GM23248 (cell line): ENCODE measurements around the gene PLCB2. TPM values are rescaled to one million over a fixed set of nuclear protein-coding genes. Genes with fewer than 3 reads are reported as not detected.

Experiments
- DNase-seq: peaks from one replicate; pipeline ENCODE4 v3.0.0-alpha.2; 2015
- H2AFZ ChIP-seq: fragments of 200-600 bp; sonication (generic); 2 replicates; pipeline ENCODE4 v1.6.1; 2016; ENCODE audit warnings: antibody characterized with exemption
- H3F3A ChIP-seq: fragments of 200-600 bp; sonication (generic); 2 replicates; pipeline ENCODE4 v1.6.1; 2016; ENCODE audit warnings: mild to moderate bottlenecking, antibody characterized with exemption, mixed run types; ENCODE audit not compliant: insufficient read depth
- H3K27ac ChIP-seq: fragments of 200-600 bp; sonication (generic); 2 replicates; pipeline ENCODE4 v1.5.1; 2016; ENCODE audit warnings: mild to moderate bottlenecking
- H3K27me3 ChIP-seq: fragments of 200-600 bp; sonication (generic); replicated peaks from 2 replicates; pipeline ENCODE4 v1.6.1; 2016; ENCODE audit warnings: mild to moderate bottlenecking; ENCODE audit not compliant: insufficient read depth
- H3K36me3 ChIP-seq: fragments of 200-600 bp; sonication (generic); 2 replicates; pipeline ENCODE4 v1.6.1; 2016; ENCODE audit warnings: low read depth, mild to moderate bottlenecking
- H3K4me1 ChIP-seq: fragments of 200-600 bp; sonication (generic); 2 replicates; pipeline ENCODE4 v1.6.1; 2016; ENCODE audit warnings: mild to moderate bottlenecking; ENCODE audit not compliant: insufficient read depth
- H3K4me2 ChIP-seq: fragments of 200-600 bp; sonication (generic); one replicate; pipeline ENCODE4 v1.6.1; 2016; ENCODE audit warnings: mild to moderate bottlenecking; ENCODE audit not compliant: unreplicated experiment
- H3K4me3 ChIP-seq: fragments of 200-600 bp; sonication (generic); 2 replicates; pipeline ENCODE4 v1.5.1; 2016; ENCODE audit warnings: mild to moderate bottlenecking
- H3K79me2 ChIP-seq: fragments of 200-600 bp; sonication (generic); 2 replicates; pipeline ENCODE4 v1.6.1; 2016; ENCODE audit warnings: mild to moderate bottlenecking; ENCODE audit not compliant: insufficient read depth
- H3K9ac ChIP-seq: fragments of 200-600 bp; sonication (generic); 2 replicates; pipeline ENCODE4 v1.6.1; 2016; ENCODE audit warnings: mild to moderate bottlenecking
- H3K9me2 ChIP-seq: fragments of 200-600 bp; sonication (generic); 2 replicates; pipeline ENCODE4 v1.6.1; 2016; ENCODE audit warnings: mixed run types, mild to moderate bottlenecking, moderate library complexity; ENCODE audit not compliant: insufficient read depth
- H3K9me3 ChIP-seq: fragments of 200-600 bp; sonication (generic); one replicate; pipeline ENCODE4 v1.6.1; 2017; ENCODE audit warnings: low read depth
- H4K20me1 ChIP-seq: fragments of 200-600 bp; sonication (generic); 2 replicates; pipeline ENCODE4 v1.6.0; 2016; ENCODE audit not compliant: insufficient read depth
- EZH2 ChIP-seq: fragments of 200-600 bp; sonication (generic); IDR thresholded peaks from 2 replicates; pipeline ENCODE4 v1.6.1; 2018; ENCODE audit warnings: antibody characterized with exemption, mild to moderate bottlenecking; ENCODE audit not compliant: insufficient read depth, poor library complexity, severe bottlenecking
- EZH2phosphoT487 ChIP-seq: fragments of 200-600 bp; sonication (generic); IDR thresholded peaks from 2 replicates; pipeline ENCODE4 v1.6.1; 2018; ENCODE audit warnings: antibody characterized with exemption, moderate library complexity, mild to moderate bottlenecking, low read depth; ENCODE audit not compliant: insufficient read depth
- WGBS, 2 experiments: methylation state at CpG; one replicate each; pipeline ENCODE4 v1.1.6; 2015 to 2017; ENCODE audit warnings: low lambda C conversion rate in 2 of 2, low coverage in 1 of 2; ENCODE audit errors: missing lambda C conversion rate in 2 of 2; 5-methylcytosine and 5-hydroxymethylcytosine counted together
- in situ Hi-C: fragments of 300-500 bp; cut with MboI; formaldehyde crosslinking; loops from 2 replicates; pipeline ENCODE4 v1.15.0; 2020
- polyA plus RNA-seq: library from polyadenylated mRNA; unstranded; fragments of >200 nt; fragmentation: Nextera tagmentation; extraction: Ambion mirVana; gene quantifications from 2 replicates; pipeline ENCODE4 v1.2.1, GENCODE V29; 2016
- total RNA-seq: library from RNA; depleted of rRNA; stranded (reverse); fragments of >200 nt; shearing (Covaris generic); gene quantifications from 2 replicates; pipeline ENCODE4 v1.2.3, GENCODE V29; 2014; rRNA removed

PLCB2 gene
- total RNA-seq (0.54 and 0.76 TPM in 2 replicates), polyA plus RNA-seq (1.1 TPM in 2 replicates)

GRCh38 chr15:40307421-40308211, at the start of gene PLCB2:
PLCB2 (minus strand) TSS chr15:40307935; CDS start chr15:40307672, 263 bp downstream.
- H3K9ac ChIP-seq, result no peak within 1 kb of the TSS
- H3K9me2 ChIP-seq, result no peaks in the 10 kb centered on the region
- no peak within 1 kb of the TSS for H3K4me2 ChIP-seq
- no peak for DNase-seq
- H3K27ac ChIP-seq, result no peak within 1 kb of the TSS
- no peak for TF ChIP-seq EZH2phosphoT487
- no peak for TF ChIP-seq EZH2
- H3K9me3 ChIP-seq, result no peaks in the 10 kb centered on the region
- H3K36me3 ChIP-seq, result no peaks in the 10 kb centered on the region
- no peaks in the 10 kb centered on the region for H4K20me1 ChIP-seq
- no peaks in the 10 kb centered on the region for H3K4me1 ChIP-seq
- H3F3A ChIP-seq, result no peaks in the 10 kb centered on the region
- H3K27me3 ChIP-seq, result no peaks in the 10 kb centered on the region; the same call in 1 of the 2 replicates
- no peak within 1 kb of the TSS for H3K4me3 ChIP-seq
- no peaks in the 10 kb centered on the region for H3K79me2 ChIP-seq
- in situ Hi-C loops, result no loop called here
- 73 to 75% methylated on average over 13 to 15 of the region's 15 CpGs for WGBS, 2 experiments
- H2AFZ ChIP-seq, result no peak within 1 kb of the TSS

- DNase-seq, result no peak
- Histone ChIP-seq H3K4me2 (peak overlapping the region; percentile 93), H3K79me2 (no peaks in the 10 kb centered on the region), H3K4me1 (no peaks in the 10 kb centered on the region), H3K9ac (no peak overlapping the region), H3K27me3 (peaks cover 4% of the 10 kb centered on the region; the same call in 1 of the 2 replicates), H3K4me3 (no peak overlapping the region; the same call in 1 of the 2 replicates), H3K9me3 (no peaks in the 10 kb centered on the region), H2AFZ (no peak overlapping the region), H3K27ac (no peak overlapping the region), H3F3A (no peaks in the 10 kb centered on the region), H3K9me2 (no peaks in the 10 kb centered on the region), H3K36me3 (no peaks in the 10 kb centered on the region), H4K20me1 (no peaks in the 10 kb centered on the region)
- in situ Hi-C loops, result no loop called here
- WGBS, 2 experiments, result 44 to 46% methylated on average over 1 of the region's 1 CpG
- TF ChIP-seq EZH2 (no peak), EZH2phosphoT487 (no peak)
Observed at GRCh38 chr15:40357246-40357645, 49.5 kb upstream of the PLCB2 start.

GRCh38 chr15:40355976-40356585, 48.3 kb upstream of the PLCB2 start:
- no peak for TF ChIP-seq EZH2phosphoT487
- no peak for TF ChIP-seq EZH2

GRCh38 chr15:40354408-40355171, 46.9 kb upstream of the PLCB2 start:
- H3K9me2 ChIP-seq, result no peaks in the 10 kb centered on the region
- no peaks in the 10 kb centered on the region for H3K9me3 ChIP-seq
- peak; percentile 54 for DNase-seq
- no peak overlapping the region for H2AFZ ChIP-seq
- H3F3A ChIP-seq, result no peaks in the 10 kb centered on the region
- no peak overlapping the region for H3K4me3 ChIP-seq
- peaks cover 4% of the 10 kb centered on the region; the same call in 1 of the 2 replicates for H3K27me3 ChIP-seq
- no peak overlapping the region for H3K9ac ChIP-seq
- TF ChIP-seq EZH2phosphoT487, result no peak
- no peak for TF ChIP-seq EZH2
- no peak overlapping the region for H3K27ac ChIP-seq
- no peaks in the 10 kb centered on the region for H4K20me1 ChIP-seq
- H3K4me2 ChIP-seq, result no peak overlapping the region
- no peaks in the 10 kb centered on the region for H3K4me1 ChIP-seq
- in situ Hi-C loops, result no loop called here
- H3K79me2 ChIP-seq, result no peaks in the 10 kb centered on the region
- WGBS, 2 experiments, result 30 to 45% methylated on average over 8 to 9 of the region's 9 CpGs
- H3K36me3 ChIP-seq, result no peaks in the 10 kb centered on the region

More at GRCh38 chr15:40355976-40356585, 48.3 kb upstream of the PLCB2 start:
- peaks cover 4% of the 10 kb centered on the region; the same call in 1 of the 2 replicates for H3K27me3 ChIP-seq
- WGBS, 2 experiments, result 70 to 77% methylated on average over 2 to 5 of the region's 5 CpGs
- no peak overlapping the region for H3K27ac ChIP-seq
- H4K20me1 ChIP-seq, result no peaks in the 10 kb centered on the region
- no peak for DNase-seq
- no peaks in the 10 kb centered on the region for H3F3A ChIP-seq
- H3K9ac ChIP-seq, result no peak overlapping the region
- H3K36me3 ChIP-seq, result no peaks in the 10 kb centered on the region
- no peaks in the 10 kb centered on the region for H3K79me2 ChIP-seq
- no peaks in the 10 kb centered on the region for H3K9me3 ChIP-seq
- no peak overlapping the region for H3K4me3 ChIP-seq
- in situ Hi-C loops, result no loop called here
- H3K4me1 ChIP-seq, result no peaks in the 10 kb centered on the region
- H3K4me2 ChIP-seq, result no peak overlapping the region
- H3K9me2 ChIP-seq, result no peaks in the 10 kb centered on the region
- no peak overlapping the region for H2AFZ ChIP-seq
